Cardiac fibroblast (primary cell): Measurements from ENCODE around the gene SMO.

Experiments
- DNase-seq, 2 donors: peaks; one replicate each; pipeline versions ENCODE4 v3.0.0 to v3.0.0-alpha.2; 2010; ENCODE audit warnings: low read depth in 2 of 2
- H3K4me3 ChIP-seq, 2 donors: replicated peaks in 1 of 2; 1 replicate in 1 of 2; 2 replicates in 1 of 2; pipeline ENCODE4 v1.5.1; 2011; ENCODE audit warnings: low read depth in 2 of 2, low read length in 2 of 2, mild to moderate bottlenecking in 2 of 2, moderate library complexity in 1 of 2
- CTCF ChIP-seq: IDR thresholded peaks from one replicate; pipeline ENCODE4 v1.5.1; 2011; ENCODE audit warnings: low read depth, mild to moderate bottlenecking, low read length, inconsistent platforms

The SMO gene

GRCh38 chr7:129199406-129199805 lies 11.0 kb downstream of the SMO start:
- DNase-seq = no peak
- no peak overlapping the region for H3K4me3 ChIP-seq
- TF ChIP-seq CTCF = no peak

- no peak overlapping the region for H3K4me3 ChIP-seq
- no peak for DNase-seq
- no peak for TF ChIP-seq CTCF
Observed at GRCh38 chr7:129202058-129202777, 13.8 kb downstream of the SMO start.

GRCh38 chr7:129203050-129203741 lies 14.8 kb downstream of the SMO start:
- no peak overlapping the region for H3K4me3 ChIP-seq
- TF ChIP-seq CTCF = no peak
- DNase-seq = no peak

- H3K4me3 ChIP-seq = no peak overlapping the region
- TF ChIP-seq CTCF = no peak
- DNase-seq = no peak
Observed at GRCh38 chr7:129205126-129205818, 16.8 kb downstream of the SMO start.

GRCh38 chr7:129205987-129206785 lies 17.8 kb downstream of the SMO start:
- no peak overlapping the region for H3K4me3 ChIP-seq
- DNase-seq = no peak
- no peak for TF ChIP-seq CTCF

GRCh38 chr7:129208667-129209066 lies 20.2 kb downstream of the SMO start:
- no peak overlapping the region for H3K4me3 ChIP-seq
- no peak for DNase-seq

More at GRCh38 chr7:129208667-129209066, 20.2 kb downstream of the SMO start:
- no peak for TF ChIP-seq CTCF
